Natural killer cell (primary cell): ENCODE data around the gene SNED1. TPM values are rescaled to one million over a fixed set of nuclear protein-coding genes. Genes with fewer than 3 reads are reported as not detected.

Experiments
- ATAC-seq, 3 donors: fragments of 150-1000 bp in 2 of 3; fragments of 200-7000 bp in 1 of 3; cut with Tn5 transposase; 1 replicate in 1 of 3; 2 replicates in 2 of 3; pipeline ENCODE4 v1.10.0; 2021; ENCODE audit warnings: mild to moderate bottlenecking in 2 of 3, moderate library complexity in 2 of 3
- DNase-seq, 2 donors: peaks; one replicate each; pipeline versions ENCODE4 v3.0.0 to v3.0.0-alpha.2; 2013 to 2021; ENCODE audit warnings: mixed read lengths in 1 of 2
- H3K27ac ChIP-seq: one replicate; pipeline ENCODE4 v1.5.1; 2013; ENCODE audit warnings: mild to moderate bottlenecking, low read length
- H3K27me3 ChIP-seq: one replicate; pipeline ENCODE4 v1.6.1; 2013; ENCODE audit warnings: low read length; ENCODE audit not compliant: control insufficient read depth, insufficient read depth
- H3K36me3 ChIP-seq: one replicate; pipeline ENCODE4 v1.6.1; 2013; ENCODE audit warnings: low read length; ENCODE audit not compliant: control insufficient read depth, insufficient read depth
- H3K4me1 ChIP-seq: one replicate; pipeline ENCODE4 v1.6.1; 2013; ENCODE audit warnings: low read length; ENCODE audit not compliant: control insufficient read depth, insufficient read depth
- H3K4me3 ChIP-seq: one replicate; pipeline ENCODE4 v1.5.1; 2013; ENCODE audit warnings: low read length
- H3K9me3 ChIP-seq: one replicate; pipeline ENCODE4 v1.6.1; 2013; ENCODE audit warnings: low read length; ENCODE audit not compliant: control insufficient read depth, insufficient read depth
- H3K27ac Mint-ChIP-seq, 2 donors: one replicate each; pipeline ENCODE4 v1.8.0; 2022; ENCODE audit warnings: mild to moderate bottlenecking in 2 of 2, mixed read lengths in 2 of 2, moderate library complexity in 1 of 2
- H3K27me3 Mint-ChIP-seq, 2 donors: one replicate each; pipeline ENCODE4 v1.8.0; 2022; ENCODE audit warnings: low read depth in 2 of 2, mixed read lengths in 2 of 2
- H3K36me3 Mint-ChIP-seq: one replicate; pipeline ENCODE4 v1.8.0; 2022; ENCODE audit warnings: mixed read lengths
- H3K4me1 Mint-ChIP-seq, 2 donors: one replicate each; pipeline ENCODE4 v1.8.0; 2022; ENCODE audit warnings: mixed read lengths in 2 of 2
- H3K4me3 Mint-ChIP-seq: one replicate; pipeline ENCODE4 v1.8.0; 2022; ENCODE audit warnings: mild to moderate bottlenecking, moderate library complexity, mixed read lengths
- H3K9me3 Mint-ChIP-seq, 2 donors: one replicate each; pipeline ENCODE4 v1.8.0; 2022; ENCODE audit warnings: mixed read lengths in 2 of 2
- CTCF ChIP-seq: fragments of 200-600 bp; IDR thresholded peaks from one replicate; pipeline ENCODE4 v1.8.0; 2022; ENCODE audit warnings: antibody characterized with exemption
- WGBS: methylation state at CpG from one replicate; pipeline ENCODE4 v1.1.7; 2013; ENCODE audit warnings: missing lambda C conversion rate; ENCODE audit not compliant: insufficient coverage; 5-methylcytosine and 5-hydroxymethylcytosine counted together
- intact Hi-C: fragments of 100-400 bp; cut with micrococcal nuclease; formaldehyde crosslinking; loops from one replicate; pipeline ENCODE4 v1.14.2; 2022
- total RNA-seq, 4 donors: library from RNA; stranded (reverse); fragments of 120-200 nt in 1 of 4; gene quantifications; one replicate each; pipeline versions ENCODE4 v1.2.3 to v1.2.4, GENCODE V29; 2013 to 2022

The SNED1 gene
- total RNA-seq, 3 donors from 2014 or later (not counting 1 experiment from before 2014, with no cell fraction given): 0.97 to 4.9 (median 2.5) TPM

GRCh38 chr2:240951045-240951594 is 47.3 kb upstream of the SNED1 start:
- no peaks in the 10 kb centered on the region for H3K4me1 ChIP-seq
- TF ChIP-seq CTCF: no peak
- ATAC-seq: no peak
- DNase-seq: no peak
- H3K36me3 ChIP-seq: no peaks in the 10 kb centered on the region
- no peaks in the 10 kb centered on the region for H3K9me3 ChIP-seq
- Mint-ChIP-seq H3K36me3 (no peaks in the 10 kb centered on the region), H3K4me3 (no peak overlapping the region), H3K27me3 (peaks cover 0 to 4% of the 10 kb centered on the region in 2 donors), H3K9me3 (no peaks in the 10 kb centered on the region), H3K4me1 (no peaks in the 10 kb centered on the region), H3K27ac (no peak overlapping the region)
- no peak overlapping the region for H3K4me3 ChIP-seq
- 78% methylated on average over 3 of the region's 3 CpGs for WGBS
- intact Hi-C loops: no loop called here
- H3K27ac ChIP-seq: no peak overlapping the region
- H3K27me3 ChIP-seq: no peaks in the 10 kb centered on the region

- no peak overlapping the region for H3K27ac Mint-ChIP-seq
- H3K27ac ChIP-seq: no peak overlapping the region
- no peaks in the 10 kb centered on the region for H3K4me1 Mint-ChIP-seq
- H3K4me1 ChIP-seq: no peaks in the 10 kb centered on the region
- H3K9me3 ChIP-seq: no peaks in the 10 kb centered on the region
- H3K4me3 Mint-ChIP-seq: no peak overlapping the region
- WGBS: 82% methylated on average over 14 of the region's 14 CpGs
- ATAC-seq (no peak), DNase-seq (peak in 1 of 2 donors; percentile 0)
- intact Hi-C loops: no loop called here
- peaks cover 0 to 3% of the 10 kb centered on the region in 2 donors for H3K27me3 Mint-ChIP-seq
- H3K4me3 ChIP-seq: no peak overlapping the region
- no peaks in the 10 kb centered on the region for H3K36me3 Mint-ChIP-seq
- H3K36me3 ChIP-seq: no peaks in the 10 kb centered on the region
- no peaks in the 10 kb centered on the region for H3K9me3 Mint-ChIP-seq
- TF ChIP-seq CTCF: no peak
- no peaks in the 10 kb centered on the region for H3K27me3 ChIP-seq
Observed at GRCh38 chr2:240952496-240953246, 45.7 kb upstream of the SNED1 start.

GRCh38 chr2:240953426-240954410 is 44.7 kb upstream of the SNED1 start:
- Histone ChIP-seq H3K4me1 (no peaks in the 10 kb centered on the region), H3K27ac (no peak overlapping the region), H3K27me3 (no peaks in the 10 kb centered on the region), H3K4me3 (no peak overlapping the region), H3K36me3 (no peaks in the 10 kb centered on the region), H3K9me3 (no peaks in the 10 kb centered on the region)
- ATAC-seq: no peak
- Mint-ChIP-seq H3K27me3 (no peaks in the 10 kb centered on the region), H3K4me1 (no peaks in the 10 kb centered on the region), H3K4me3 (no peak overlapping the region), H3K27ac (no peak overlapping the region), H3K36me3 (no peaks in the 10 kb centered on the region), H3K9me3 (no peaks in the 10 kb centered on the region)
- DNase-seq: no peak
- intact Hi-C loops: no loop called here
- WGBS: 88% methylated on average over 8 of the region's 14 CpGs
- TF ChIP-seq CTCF: no peak
